ENCODE data around the gene SLC5A3.
A peak's percentile ranks its signal among the peaks of the same experiment; 100 is the strongest.

Gene SLC5A3

DNA sequence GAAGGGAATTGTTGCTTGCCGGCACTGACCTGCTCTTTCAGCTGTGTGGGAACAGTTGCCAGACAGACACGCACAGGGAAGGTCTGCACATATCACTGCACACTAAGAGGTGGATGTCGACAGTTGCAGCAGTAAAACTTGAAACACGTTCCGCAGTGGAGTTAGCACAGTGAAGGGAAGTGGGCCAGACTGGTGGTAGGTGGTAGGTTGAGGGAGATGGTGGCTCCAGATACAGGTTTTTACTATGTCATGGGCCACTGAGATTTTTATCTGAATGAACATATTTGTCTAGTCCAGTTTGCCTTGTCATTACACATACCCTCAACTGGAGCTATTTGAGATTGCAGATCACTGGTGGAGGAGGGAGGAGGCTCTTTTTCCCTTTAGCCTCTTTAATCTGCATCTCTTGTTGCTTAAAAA lies 13.5 kb downstream of the SLC5A3 start:
- TF ChIP-seq POLR2A (IDR thresholded peaks at IDR 0.05; ENCODE audit: extremely low read depth, insufficient read length) (no peak), MYC (IDR thresholded peaks at IDR 0.05; ENCODE audit: low read depth, low read length) (no peak)
- TF ChIP-seq, protein P1, sequence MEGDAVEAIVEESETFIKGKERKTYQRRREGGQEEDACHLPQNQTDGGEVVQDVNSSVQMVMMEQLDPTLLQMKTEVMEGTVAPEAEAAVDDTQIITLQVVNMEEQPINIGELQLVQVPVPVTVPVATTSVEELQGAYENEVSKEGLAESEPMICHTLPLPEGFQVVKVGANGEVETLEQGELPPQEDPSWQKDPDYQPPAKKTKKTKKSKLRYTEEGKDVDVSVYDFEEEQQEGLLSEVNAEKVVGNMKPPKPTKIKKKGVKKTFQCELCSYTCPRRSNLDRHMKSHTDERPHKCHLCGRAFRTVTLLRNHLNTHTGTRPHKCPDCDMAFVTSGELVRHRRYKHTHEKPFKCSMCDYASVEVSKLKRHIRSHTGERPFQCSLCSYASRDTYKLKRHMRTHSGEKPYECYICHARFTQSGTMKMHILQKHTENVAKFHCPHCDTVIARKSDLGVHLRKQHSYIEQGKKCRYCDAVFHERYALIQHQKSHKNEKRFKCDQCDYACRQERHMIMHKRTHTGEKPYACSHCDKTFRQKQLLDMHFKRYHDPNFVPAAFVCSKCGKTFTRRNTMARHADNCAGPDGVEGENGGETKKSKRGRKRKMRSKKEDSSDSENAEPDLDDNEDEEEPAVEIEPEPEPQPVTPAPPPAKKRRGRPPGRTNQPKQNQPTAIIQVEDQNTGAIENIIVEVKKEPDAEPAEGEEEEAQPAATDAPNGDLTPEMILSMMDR (IDR thresholded peaks at IDR 0.05; ENCODE audit: low read depth, low read length): no peak
- TF ChIP-seq, protein P2, sequence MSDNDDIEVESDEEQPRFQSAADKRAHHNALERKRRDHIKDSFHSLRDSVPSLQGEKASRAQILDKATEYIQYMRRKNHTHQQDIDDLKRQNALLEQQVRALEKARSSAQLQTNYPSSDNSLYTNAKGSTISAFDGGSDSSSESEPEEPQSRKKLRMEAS (IDR thresholded peaks at IDR 0.05; ENCODE audit: low read depth, low read length): no peak
- DNase-seq (ENCODE audit: low read depth): no peak
- H3K4me3 ChIP-seq (ENCODE audit: low read depth, low read length): no peak overlapping the region

DNA sequence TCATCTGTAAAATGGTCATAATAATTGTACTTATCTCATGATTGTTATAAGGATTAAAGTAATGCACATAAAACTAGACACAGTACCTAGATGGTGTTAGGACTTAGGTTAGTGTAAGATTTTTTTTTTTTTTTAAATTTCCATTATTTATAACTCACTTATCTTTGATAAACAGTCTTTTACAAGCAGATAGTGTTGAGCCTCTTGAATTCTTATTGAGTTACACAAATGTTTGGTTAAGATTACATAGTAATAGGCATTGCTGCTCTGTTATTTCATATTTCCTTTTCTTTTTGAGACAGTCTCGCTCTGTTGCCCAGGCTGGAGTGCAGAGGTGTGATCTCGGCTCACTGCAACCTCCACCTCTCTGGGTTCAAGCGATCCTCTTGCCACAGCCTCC lies 15.4 kb downstream of the SLC5A3 start:
- TF ChIP-seq POLR2A (IDR thresholded peaks at IDR 0.05; ENCODE audit: extremely low read depth, insufficient read length) (no peak), MYC (IDR thresholded peaks at IDR 0.05; ENCODE audit: low read depth, low read length) (no peak)
- TF ChIP-seq, protein P1 (IDR thresholded peaks at IDR 0.05; ENCODE audit: low read depth, low read length): no peak
- TF ChIP-seq, protein P2 (IDR thresholded peaks at IDR 0.05; ENCODE audit: low read depth, low read length): no peak
- no peak for DNase-seq (ENCODE audit: low read depth)
- H3K4me3 ChIP-seq (ENCODE audit: low read depth, low read length): no peak overlapping the region

DNA sequence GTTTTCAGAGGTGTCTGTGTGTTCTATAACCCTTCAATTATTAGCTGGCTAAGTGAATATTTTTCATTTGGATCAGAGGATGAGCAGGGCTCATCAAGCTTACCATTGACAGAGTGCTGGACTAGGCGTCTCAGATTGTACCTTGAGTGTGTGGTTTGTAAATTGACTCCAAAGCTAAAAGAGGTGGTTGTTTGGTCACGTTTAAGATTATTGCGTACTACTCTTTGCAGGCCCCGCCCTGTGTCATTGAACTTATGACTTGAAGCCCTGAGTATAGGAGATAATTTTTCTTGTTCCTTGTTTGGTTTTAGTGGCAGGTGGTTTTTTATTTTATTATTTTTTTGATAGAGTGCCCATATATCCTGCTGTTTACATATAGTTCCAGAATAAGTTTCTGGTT lies 17.7 kb downstream of the SLC5A3 start:
- DNase-seq (ENCODE audit: low read depth): no peak
- TF ChIP-seq, protein P1 (IDR thresholded peaks at IDR 0.05; ENCODE audit: low read depth, low read length): no peak
- TF ChIP-seq, protein P2 (IDR thresholded peaks at IDR 0.05; ENCODE audit: low read depth, low read length): no peak
- no peak for TF ChIP-seq MYC (IDR thresholded peaks at IDR 0.05; ENCODE audit: low read depth, low read length)
- H3K4me3 ChIP-seq (ENCODE audit: low read depth, low read length): no peak overlapping the region

DNA sequence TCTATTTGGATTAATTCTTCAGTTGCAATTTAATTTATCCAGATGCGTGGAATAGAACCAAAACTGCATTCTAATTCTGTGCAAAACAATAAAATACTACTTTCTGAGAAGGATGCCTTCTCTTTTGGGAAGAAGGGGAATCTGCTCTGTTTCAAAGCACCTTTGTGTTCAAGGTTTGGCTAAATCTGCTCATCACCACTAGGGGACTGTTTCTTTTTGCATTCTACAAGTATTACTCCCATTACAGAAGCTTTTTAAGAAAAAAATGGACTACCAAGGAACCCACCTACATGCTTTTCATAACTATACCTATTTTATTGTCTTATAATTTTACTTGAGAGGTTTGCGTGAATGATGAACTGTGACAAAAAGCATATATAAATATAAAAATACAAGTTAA lies 18.2 kb downstream of the SLC5A3 start:
- no peak overlapping the region for H3K4me3 ChIP-seq (ENCODE audit: low read depth, low read length)
- DNase-seq (ENCODE audit: low read depth): peak; percentile 13
- TF ChIP-seq MYC (IDR thresholded peaks at IDR 0.05; ENCODE audit: low read depth, low read length) (no peak), POLR2A (IDR thresholded peaks at IDR 0.05; ENCODE audit: extremely low read depth, insufficient read length) (no peak)
- TF ChIP-seq, protein P1 (IDR thresholded peaks at IDR 0.05; ENCODE audit: low read depth, low read length): no peak
- TF ChIP-seq, protein P2 (IDR thresholded peaks at IDR 0.05; ENCODE audit: low read depth, low read length): no peak

DNA sequence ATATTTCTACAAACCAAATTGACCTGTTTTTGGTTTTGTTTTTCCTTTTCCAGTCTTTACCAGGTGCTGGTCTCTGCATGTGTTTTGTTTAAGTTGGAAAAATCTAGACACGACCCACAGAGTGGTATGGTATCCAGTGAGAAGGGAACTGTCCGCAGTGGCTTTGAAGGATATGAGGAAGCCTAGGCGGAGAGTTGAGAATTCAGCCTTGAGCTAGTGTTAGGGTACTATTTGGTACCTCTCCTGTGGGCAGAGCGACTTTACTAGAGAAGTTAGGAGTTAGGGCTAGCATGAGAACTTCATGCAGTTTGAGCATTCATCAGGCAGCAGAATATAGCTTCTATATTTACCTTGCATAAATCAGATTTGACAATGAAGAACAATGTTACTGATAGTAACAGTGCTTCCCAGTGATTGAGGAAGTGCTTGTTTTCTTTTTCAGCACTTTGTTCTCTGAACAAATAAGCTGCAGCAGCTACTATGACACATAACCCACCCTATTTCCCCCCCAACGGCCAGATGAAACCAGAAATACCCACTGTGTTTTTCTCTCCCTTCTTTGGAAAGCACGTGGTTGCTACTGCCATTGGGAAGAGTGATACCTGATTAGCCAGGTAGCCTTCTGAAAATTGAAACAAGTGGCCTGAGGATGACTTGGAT lies 19.0 kb downstream of the SLC5A3 start:
- no peak for DNase-seq (ENCODE audit: low read depth)
- no peak overlapping the region for H3K4me3 ChIP-seq (ENCODE audit: low read depth, low read length)

More for the DNA sequence above, 19.0 kb downstream of the SLC5A3 start:
- no peak for TF ChIP-seq POLR2A (IDR thresholded peaks at IDR 0.05; ENCODE audit: extremely low read depth, insufficient read length)
- TF ChIP-seq, protein P1 (IDR thresholded peaks at IDR 0.05; ENCODE audit: low read depth, low read length): no peak
- TF ChIP-seq MYC (IDR thresholded peaks at IDR 0.05; ENCODE audit: low read depth, low read length): no peak
- TF ChIP-seq, protein P2 (IDR thresholded peaks at IDR 0.05; ENCODE audit: low read depth, low read length): no peak
